Measurements from ENCODE around the gene WNT5B.

- no peak for TF ChIP-seq POLR2AphosphoS5 (IDR thresholded peaks at IDR 0.05; ENCODE audit: low read depth, low read length)
- no peak for TF ChIP-seq TAF1 (IDR thresholded peaks at IDR 0.05; ENCODE audit: low read depth, low read length)
- no peak for TF ChIP-seq POLR2A (IDR thresholded peaks at IDR 0.05; ENCODE audit: low read depth, low read length)
- no peak for TF ChIP-seq POU2F2 (IDR thresholded peaks at IDR 0.05; ENCODE audit: low read depth, low read length)
Observed at GRCh38 chr12:1656902-1657301, 27.9 kb downstream of the WNT5B start.

Measured in GM12891 (cell line).